ENCODE results near the gene SOCS4.

DNA sequence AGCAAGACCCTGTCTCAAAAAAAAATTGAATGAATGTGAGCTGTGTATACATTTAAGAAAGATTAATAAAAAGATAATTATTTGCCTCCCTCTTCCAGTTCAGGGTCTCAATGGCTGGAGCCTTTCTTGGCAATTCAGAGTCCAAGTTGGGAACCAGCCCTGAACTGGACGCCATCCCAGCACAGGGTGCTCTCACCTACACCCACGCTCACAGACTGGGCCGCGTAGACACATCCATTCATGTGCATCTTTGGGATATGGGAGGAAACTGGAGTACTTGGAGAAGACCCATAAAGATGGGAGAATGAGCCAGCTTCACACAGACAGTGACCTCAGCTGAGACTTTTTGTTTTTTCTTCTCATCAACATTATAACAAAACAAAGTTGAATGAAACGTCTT lies 30.9 kb downstream of the SOCS4 start:
- TF ChIP-seq, protein P1, sequence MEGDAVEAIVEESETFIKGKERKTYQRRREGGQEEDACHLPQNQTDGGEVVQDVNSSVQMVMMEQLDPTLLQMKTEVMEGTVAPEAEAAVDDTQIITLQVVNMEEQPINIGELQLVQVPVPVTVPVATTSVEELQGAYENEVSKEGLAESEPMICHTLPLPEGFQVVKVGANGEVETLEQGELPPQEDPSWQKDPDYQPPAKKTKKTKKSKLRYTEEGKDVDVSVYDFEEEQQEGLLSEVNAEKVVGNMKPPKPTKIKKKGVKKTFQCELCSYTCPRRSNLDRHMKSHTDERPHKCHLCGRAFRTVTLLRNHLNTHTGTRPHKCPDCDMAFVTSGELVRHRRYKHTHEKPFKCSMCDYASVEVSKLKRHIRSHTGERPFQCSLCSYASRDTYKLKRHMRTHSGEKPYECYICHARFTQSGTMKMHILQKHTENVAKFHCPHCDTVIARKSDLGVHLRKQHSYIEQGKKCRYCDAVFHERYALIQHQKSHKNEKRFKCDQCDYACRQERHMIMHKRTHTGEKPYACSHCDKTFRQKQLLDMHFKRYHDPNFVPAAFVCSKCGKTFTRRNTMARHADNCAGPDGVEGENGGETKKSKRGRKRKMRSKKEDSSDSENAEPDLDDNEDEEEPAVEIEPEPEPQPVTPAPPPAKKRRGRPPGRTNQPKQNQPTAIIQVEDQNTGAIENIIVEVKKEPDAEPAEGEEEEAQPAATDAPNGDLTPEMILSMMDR (IDR thresholded peaks at IDR 0.05): no peak
- TF ChIP-seq POLR2A (IDR thresholded peaks at IDR 0.05; ENCODE audit: low read depth): no peak
- TF ChIP-seq EP300 (IDR thresholded peaks at IDR 0.05): no peak
- TF ChIP-seq POLR2AphosphoS5 (IDR thresholded peaks at IDR 0.05): no peak
